OCI-LY7 (cell line): ENCODE results near the gene PTRH2.

Experiments
- EZH2phosphoT487 ChIP-seq: fragments of 200-600 bp; sonication (generic); IDR thresholded peaks from 2 replicates; pipeline ENCODE4 v1.6.1; 2018; ENCODE audit warnings: low read depth, borderline replicate concordance, mild to moderate bottlenecking, mixed run types, antibody characterized with exemption, low read length, moderate library complexity, mixed read lengths
- TF ChIP-seq, protein P1 (sequence below): fragments of 200-600 bp; sonication (generic); conservative IDR thresholded peaks from 2 replicates; pipeline ENCODE4 v1.5.1; 2014; ENCODE audit warnings: mild to moderate bottlenecking, antibody characterized with exemption, low read length, moderate library complexity, mixed read lengths

DNA sequence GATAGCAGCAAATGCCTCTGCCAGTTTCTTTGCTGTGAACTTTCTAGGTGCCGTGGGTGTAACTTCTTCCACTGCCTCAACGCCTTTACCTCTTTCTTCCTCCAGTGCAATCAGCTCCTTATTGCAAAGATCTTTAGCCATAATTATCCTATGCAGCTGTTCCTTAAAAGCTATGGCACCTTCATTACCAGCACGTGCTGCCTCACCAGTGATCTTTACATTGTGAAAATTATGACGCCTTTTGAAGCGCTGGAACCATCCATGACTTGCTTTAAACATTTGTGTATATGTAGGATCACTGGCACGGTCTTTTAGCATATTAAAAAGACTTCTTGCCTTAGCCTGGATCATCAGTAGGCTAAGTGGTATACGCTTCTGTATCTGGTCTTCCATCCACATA is 8.0 kb downstream of the PTRH2 start:
- TF ChIP-seq, protein P1, sequence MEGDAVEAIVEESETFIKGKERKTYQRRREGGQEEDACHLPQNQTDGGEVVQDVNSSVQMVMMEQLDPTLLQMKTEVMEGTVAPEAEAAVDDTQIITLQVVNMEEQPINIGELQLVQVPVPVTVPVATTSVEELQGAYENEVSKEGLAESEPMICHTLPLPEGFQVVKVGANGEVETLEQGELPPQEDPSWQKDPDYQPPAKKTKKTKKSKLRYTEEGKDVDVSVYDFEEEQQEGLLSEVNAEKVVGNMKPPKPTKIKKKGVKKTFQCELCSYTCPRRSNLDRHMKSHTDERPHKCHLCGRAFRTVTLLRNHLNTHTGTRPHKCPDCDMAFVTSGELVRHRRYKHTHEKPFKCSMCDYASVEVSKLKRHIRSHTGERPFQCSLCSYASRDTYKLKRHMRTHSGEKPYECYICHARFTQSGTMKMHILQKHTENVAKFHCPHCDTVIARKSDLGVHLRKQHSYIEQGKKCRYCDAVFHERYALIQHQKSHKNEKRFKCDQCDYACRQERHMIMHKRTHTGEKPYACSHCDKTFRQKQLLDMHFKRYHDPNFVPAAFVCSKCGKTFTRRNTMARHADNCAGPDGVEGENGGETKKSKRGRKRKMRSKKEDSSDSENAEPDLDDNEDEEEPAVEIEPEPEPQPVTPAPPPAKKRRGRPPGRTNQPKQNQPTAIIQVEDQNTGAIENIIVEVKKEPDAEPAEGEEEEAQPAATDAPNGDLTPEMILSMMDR = no peak
- TF ChIP-seq EZH2phosphoT487 = no peak
